Effector CD8-positive, alpha-beta T cell (primary cell): ENCODE measurements around the gene ABHD18.

Experiments used
- DNase-seq: peaks from one replicate; lab custom pipeline; 2025; lab: John Stamatoyannopoulos, UW

The ABHD18 gene

GRCh38 chr4:128068918-128069317 lies 103.7 kb downstream of the ABHD18 start:
- DNase-seq = no peak

GRCh38 chr4:128076464-128076863 lies 111.3 kb downstream of the ABHD18 start:
- DNase-seq = no peak
